Body of pancreas (tissue), 4 donors: ENCODE results near the gene ATXN3L. TPM values are rescaled to one million over a fixed set of nuclear protein-coding genes. Genes with fewer than 3 reads are reported as not detected.
"Not testable (repeated sequence)": the region's sequence is repeated elsewhere in the genome, so short reads cannot be mapped to it uniquely, and the experiment has no call there.

Source experiments
- ATAC-seq: fragments of 150-250 bp; one replicate; pipeline ENCODE4 v1.9.1; 2016
- DNase-seq, 4 donors: peaks; one replicate each; pipeline ENCODE4 v3.0.0-alpha.2; 2019
- H3K27ac ChIP-seq, 4 donors: fragments of 200-600 bp; sonication (generic); 1 replicate in 3 of 4; 2 replicates in 1 of 4; pipeline versions ENCODE4 v1.5.1 to v1.6.1; 2016 to 2019; ENCODE audit warnings: mild to moderate bottlenecking in 1 of 4, mixed read lengths in 1 of 4, moderate library complexity in 1 of 4
- H3K27me3 ChIP-seq, 2 donors: fragments of 200-600 bp; sonication (generic); one replicate each; pipeline ENCODE4 v1.6.0; 2016; ENCODE audit warnings: mild to moderate bottlenecking in 1 of 2
- H3K36me3 ChIP-seq, 2 donors: fragments of 200-600 bp; sonication (generic); replicated peaks in 1 of 2; 2 replicates each; pipeline ENCODE4 v1.5.1; 2016; ENCODE audit warnings: low read depth in 2 of 2; ENCODE audit not compliant: insufficient read depth in 1 of 2
- H3K4me1 ChIP-seq: fragments of 200-600 bp; sonication (generic); one replicate; pipeline ENCODE4 v1.6.0; 2016
- H3K4me3 ChIP-seq, 2 donors: fragments of 200-600 bp; sonication (generic); 1 replicate in 1 of 2; 2 replicates in 1 of 2; pipeline ENCODE4 v1.5.1; 2016 to 2019
- H3K9me3 ChIP-seq, 3 donors: fragments of 200-600 bp; sonication (generic); 1 replicate in 2 of 3; 2 replicates in 1 of 3; pipeline ENCODE4 v1.5.1; 2016
- POLR2A ChIP-seq, 3 donors: fragments of 450-650 bp; IDR thresholded peaks; one replicate each; pipeline ENCODE4 v1.6.1; 2016; ENCODE audit warnings: antibody characterized with exemption in 3 of 3, mild to moderate bottlenecking in 2 of 3
- WGBS, 2 donors: methylation state at CpG; one replicate each; pipeline ENCODE4 v1.1.5; 2017; 5-methylcytosine and 5-hydroxymethylcytosine counted together
- intact Hi-C: fragments of 100-400 bp; cut with DNase I; formaldehyde crosslinking; loops from one replicate; pipeline ENCODE4 v1.15.1; 2023
- total RNA-seq, 2 donors: library from RNA; depleted of rRNA; stranded (reverse); fragments of >200 nt; gene quantifications; one replicate each; pipeline ENCODE4 v1.1.0, GENCODE V29; 2016
- TF ChIP-seq, protein P1 (sequence below), 7 experiments: fragments of 450-650 bp in 4 of 7; fragments of 200-600 bp in 3 of 7; sonication (generic) in 3 of 7; IDR thresholded peaks; one replicate each; pipeline ENCODE4 v1.5.1; 2016 to 2019; ENCODE audit warnings: antibody characterized with exemption in 7 of 7

The ATXN3L gene
- total RNA-seq, 2 donors from 2014 or later, result not detected

DNA sequence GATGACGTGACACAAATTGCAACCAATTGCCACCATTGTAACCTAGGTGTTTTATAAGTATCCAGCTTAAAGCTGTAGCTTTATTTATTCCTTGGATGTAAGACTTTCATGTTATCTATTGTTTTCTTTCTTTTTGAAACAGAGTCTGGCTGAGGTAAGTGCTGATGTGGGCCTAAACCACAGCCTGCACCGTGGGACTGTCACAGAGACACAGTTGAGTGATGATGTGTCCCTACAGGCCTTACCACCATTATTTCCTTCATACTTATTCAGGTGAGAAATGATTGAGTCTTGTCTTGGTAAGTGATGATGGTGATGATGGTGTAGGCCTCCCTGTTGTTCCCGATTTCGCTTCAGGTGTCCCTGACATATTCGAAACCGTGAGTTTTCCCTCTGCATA is 8.3 kb downstream of the ATXN3L start:
- Histone ChIP-seq H3K36me3 (no peaks in the 10 kb centered on the region), H3K4me1 (no peaks in the 10 kb centered on the region), H3K9me3 (no peaks in the 10 kb centered on the region), H3K4me3 (no peak overlapping the region), H3K27ac (no peak overlapping the region), H3K27me3 (no peaks in the 10 kb centered on the region)
- 89 to 100% methylated on average over 2 to 6 of the region's 6 CpGs for WGBS, 2 donors
- DNase-seq (no peak), ATAC-seq (no peak)
- no peak for TF ChIP-seq POLR2A (IDR thresholded peaks at IDR 0.05)
- intact Hi-C loops, result no loop called here

DNA sequence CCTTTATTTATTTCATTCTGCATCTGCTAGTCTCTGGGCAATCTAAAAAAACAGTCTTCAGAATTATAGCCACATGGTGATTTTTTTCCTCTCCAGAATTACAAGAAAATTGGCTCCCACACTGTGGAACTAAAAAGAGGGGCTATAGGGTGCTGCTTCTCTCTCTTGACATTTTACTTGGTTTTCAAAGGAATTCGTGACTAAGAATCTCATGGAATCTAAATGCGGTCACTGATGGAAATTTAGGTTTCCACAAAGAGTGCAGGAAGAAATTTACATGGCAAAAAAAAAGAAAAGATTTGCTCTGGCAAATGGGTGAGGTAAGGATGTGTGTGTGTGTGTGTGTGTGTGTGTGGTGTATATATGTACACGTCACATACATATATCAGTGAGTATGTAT is 10.2 kb downstream of the ATXN3L start:
- no peak for DNase-seq
- TF ChIP-seq POLR2A (IDR thresholded peaks at IDR 0.05), result no peak
- TF ChIP-seq, protein P1, sequence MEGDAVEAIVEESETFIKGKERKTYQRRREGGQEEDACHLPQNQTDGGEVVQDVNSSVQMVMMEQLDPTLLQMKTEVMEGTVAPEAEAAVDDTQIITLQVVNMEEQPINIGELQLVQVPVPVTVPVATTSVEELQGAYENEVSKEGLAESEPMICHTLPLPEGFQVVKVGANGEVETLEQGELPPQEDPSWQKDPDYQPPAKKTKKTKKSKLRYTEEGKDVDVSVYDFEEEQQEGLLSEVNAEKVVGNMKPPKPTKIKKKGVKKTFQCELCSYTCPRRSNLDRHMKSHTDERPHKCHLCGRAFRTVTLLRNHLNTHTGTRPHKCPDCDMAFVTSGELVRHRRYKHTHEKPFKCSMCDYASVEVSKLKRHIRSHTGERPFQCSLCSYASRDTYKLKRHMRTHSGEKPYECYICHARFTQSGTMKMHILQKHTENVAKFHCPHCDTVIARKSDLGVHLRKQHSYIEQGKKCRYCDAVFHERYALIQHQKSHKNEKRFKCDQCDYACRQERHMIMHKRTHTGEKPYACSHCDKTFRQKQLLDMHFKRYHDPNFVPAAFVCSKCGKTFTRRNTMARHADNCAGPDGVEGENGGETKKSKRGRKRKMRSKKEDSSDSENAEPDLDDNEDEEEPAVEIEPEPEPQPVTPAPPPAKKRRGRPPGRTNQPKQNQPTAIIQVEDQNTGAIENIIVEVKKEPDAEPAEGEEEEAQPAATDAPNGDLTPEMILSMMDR (IDR thresholded peaks at IDR 0.05), result no peak
- intact Hi-C loops, result no loop called here

DNA sequence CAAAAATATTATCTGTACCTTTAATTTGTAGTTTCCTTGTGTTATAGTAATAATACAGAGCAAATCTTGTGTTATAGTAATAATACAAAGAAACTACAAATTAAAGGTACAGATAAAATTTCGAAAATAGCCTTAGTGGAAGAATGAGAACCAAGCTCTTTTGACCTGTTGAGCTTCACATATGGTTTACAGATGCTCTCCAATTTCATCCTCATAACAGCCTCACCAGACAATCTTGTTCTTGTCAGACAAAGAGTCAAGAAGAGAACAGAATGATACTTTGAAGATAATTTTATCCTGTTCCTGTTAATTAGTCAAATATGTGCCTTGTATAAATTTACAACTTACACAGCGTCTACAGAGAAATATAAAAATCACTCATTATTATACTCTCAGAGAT is 12.8 kb downstream of the ATXN3L start:
- intact Hi-C loops, result no loop called here
- H3K27me3 ChIP-seq, result no peaks in the 10 kb centered on the region
- no peak for ATAC-seq
- no peaks in the 10 kb centered on the region for H3K4me1 ChIP-seq
- H3K4me3 ChIP-seq, result no peak overlapping the region
- DNase-seq, result no peak
- H3K9me3 ChIP-seq, result no peaks in the 10 kb centered on the region
- TF ChIP-seq, protein P1 (IDR thresholded peaks at IDR 0.05), result no peak
- no peak for TF ChIP-seq POLR2A (IDR thresholded peaks at IDR 0.05)
- H3K36me3 ChIP-seq, result no peaks in the 10 kb centered on the region
- no peak overlapping the region for H3K27ac ChIP-seq
- WGBS, 2 donors, result 85 to 98% methylated on average over 2 of the region's 2 CpGs

More for the DNA sequence above, 10.2 kb downstream of the ATXN3L start:
- Histone ChIP-seq H3K9me3 (no peaks in the 10 kb centered on the region), H3K27me3 (no peaks in the 10 kb centered on the region), H3K4me3 (no peak overlapping the region), H3K27ac (no peak overlapping the region), H3K4me1 (no peaks in the 10 kb centered on the region), H3K36me3 (no peaks in the 10 kb centered on the region)
- 89 to 92% methylated on average over 3 of the region's 3 CpGs for WGBS, 2 donors
- ATAC-seq, result no peak

DNA sequence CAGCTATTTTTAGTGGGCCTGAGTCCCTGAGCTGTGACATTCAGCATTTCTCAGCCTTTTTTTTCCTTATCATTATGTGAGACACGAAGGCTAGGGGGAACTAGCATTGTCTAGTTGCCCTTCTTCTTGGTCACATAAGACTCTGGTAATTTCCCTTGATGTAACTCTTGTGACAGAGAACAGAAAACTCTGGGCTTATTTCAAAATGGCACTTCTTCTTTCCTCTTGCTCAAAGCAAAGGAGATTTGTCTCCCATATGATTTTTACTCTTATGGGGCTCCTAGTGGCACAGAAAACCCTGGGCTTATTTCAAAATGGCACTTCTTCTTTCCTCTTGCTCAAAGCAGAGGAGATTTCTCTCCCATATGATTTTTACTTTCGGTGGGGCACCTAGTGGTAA is 14.7 kb downstream of the ATXN3L start:
- no peaks in the 10 kb centered on the region for H3K4me1 ChIP-seq
- 79 to 90% methylated on average over 2 of the region's 2 CpGs for WGBS, 2 donors
- intact Hi-C loops, result no loop called here
- TF ChIP-seq, protein P1 (IDR thresholded peaks at IDR 0.05), result no peak
- TF ChIP-seq POLR2A (IDR thresholded peaks at IDR 0.05), result no peak
- H3K36me3 ChIP-seq, result no peaks in the 10 kb centered on the region
- DNase-seq (no peak), ATAC-seq (no peak)
- no peaks in the 10 kb centered on the region for H3K9me3 ChIP-seq
- no peaks in the 10 kb centered on the region for H3K27me3 ChIP-seq
- H3K27ac ChIP-seq, result no peak overlapping the region
- no peak overlapping the region for H3K4me3 ChIP-seq

DNA sequence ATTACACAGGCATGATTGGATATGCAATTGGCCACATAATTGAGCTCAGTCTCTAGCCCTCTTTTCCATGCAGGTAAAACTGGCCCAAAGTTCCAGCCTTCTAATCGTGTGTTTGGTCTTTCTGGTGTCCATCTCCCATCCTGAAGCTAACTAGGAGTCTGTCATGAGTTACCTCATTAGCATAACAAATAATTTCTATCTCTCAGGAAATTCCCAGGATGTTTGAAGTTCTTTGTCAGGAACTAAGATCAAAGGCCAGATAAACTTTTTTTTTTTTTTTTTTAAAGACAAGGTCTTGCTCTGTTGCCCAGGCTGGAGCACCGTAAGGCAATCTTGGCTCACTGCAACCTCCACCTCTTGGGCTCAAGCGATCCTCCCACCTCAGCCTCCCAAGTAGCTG is 15.8 kb downstream of the ATXN3L start:
- 95 to 97% methylated on average over 3 of the region's 3 CpGs for WGBS, 2 donors
- intact Hi-C loops, result no loop called here

DNA sequence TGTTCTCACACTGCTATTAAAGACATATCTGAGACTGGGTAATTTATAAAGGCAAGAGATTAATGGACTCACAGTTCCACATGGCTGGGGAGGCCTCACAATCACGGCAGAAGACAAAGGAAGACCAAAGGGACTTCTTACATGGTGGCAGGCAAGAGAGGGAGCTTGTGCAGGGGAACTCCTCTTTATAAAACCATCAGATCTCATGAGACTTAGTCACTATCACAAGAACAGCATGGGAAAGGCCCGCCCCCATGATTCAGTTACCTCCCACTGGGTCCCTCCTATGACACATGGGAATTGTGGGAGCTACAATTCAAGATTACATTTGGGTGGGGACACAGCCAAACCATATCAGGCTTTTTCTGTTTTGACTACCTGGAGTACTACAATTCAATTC is 16.6 kb downstream of the ATXN3L start:
- H3K9me3 ChIP-seq, H3K36me3 ChIP-seq, intact Hi-C loops, H3K4me3 ChIP-seq, H3K27ac ChIP-seq, H3K27me3 ChIP-seq, DNase-seq, ATAC-seq, H3K4me1 ChIP-seq: not testable (repeated sequence)
- WGBS, 2 donors, result 63 to 96% methylated on average over 1 to 2 of the region's 2 CpGs

More for the DNA sequence above, 15.8 kb downstream of the ATXN3L start:
- Histone ChIP-seq H3K9me3 (no peaks in the 10 kb centered on the region), H3K27me3 (no peaks in the 10 kb centered on the region), H3K36me3 (no peaks in the 10 kb centered on the region), H3K4me3 (no peak overlapping the region), H3K27ac (no peak overlapping the region), H3K4me1 (no peaks in the 10 kb centered on the region)
- DNase-seq (no peak), ATAC-seq (no peak)
- TF ChIP-seq POLR2A (IDR thresholded peaks at IDR 0.05), result no peak
- TF ChIP-seq, protein P1 (IDR thresholded peaks at IDR 0.05), result no peak
